Measurements from ENCODE around the gene TCL1A.
"Not testable (repeated sequence)": the region's sequence is repeated elsewhere in the genome, so short reads cannot be mapped to it uniquely, and the experiment has no call there.

Gene TCL1A

DNA sequence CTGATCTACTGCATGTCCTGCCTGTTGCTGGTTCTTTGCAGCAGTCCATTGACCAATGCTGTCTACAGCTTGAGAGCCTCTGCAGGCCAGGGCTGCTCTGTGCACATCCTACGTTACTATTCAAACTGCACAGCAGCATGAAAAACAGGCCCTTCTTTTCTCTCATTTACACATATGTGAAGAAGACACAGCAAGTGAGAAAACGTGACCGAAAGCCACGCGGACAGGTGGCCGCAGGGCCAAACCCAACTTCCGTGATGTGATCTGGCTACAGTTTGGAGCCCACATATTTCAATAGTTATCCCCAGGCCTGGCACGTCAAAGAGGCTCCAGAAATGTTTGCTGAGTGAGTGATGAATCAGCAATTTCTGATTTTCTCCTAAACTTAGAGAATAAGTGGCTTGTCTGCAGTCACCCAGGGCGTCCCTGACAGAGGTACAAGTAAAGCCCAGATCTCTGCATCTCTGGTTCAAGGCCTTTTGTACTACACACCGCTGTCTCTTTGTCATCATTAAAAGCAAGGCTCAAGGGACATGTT, 45.6 kb downstream of the TCL1A start:
- no peak for DNase-seq (ENCODE audit: low read depth)
- in situ Hi-C loops (cut with HindIII; ENCODE audit: low sequenced_read_pairs) = no loop called here
- no peak for TF ChIP-seq CTCF (IDR thresholded peaks at IDR 0.05; ENCODE audit: low read depth, low read length, missing control alignments)
- no peak overlapping the region for H3K4me3 ChIP-seq (ENCODE audit: low read depth, low read length)

- no peak overlapping the region for H3K4me3 ChIP-seq (ENCODE audit: low read depth, low read length)
- in situ Hi-C loops (cut with HindIII; ENCODE audit: low sequenced_read_pairs) = no loop called here
- no peak for TF ChIP-seq CTCF (IDR thresholded peaks at IDR 0.05; ENCODE audit: low read depth, low read length, missing control alignments)
Observed at GRCh38 chr14:95667249-95667693, 46.7 kb downstream of the TCL1A start.

DNA sequence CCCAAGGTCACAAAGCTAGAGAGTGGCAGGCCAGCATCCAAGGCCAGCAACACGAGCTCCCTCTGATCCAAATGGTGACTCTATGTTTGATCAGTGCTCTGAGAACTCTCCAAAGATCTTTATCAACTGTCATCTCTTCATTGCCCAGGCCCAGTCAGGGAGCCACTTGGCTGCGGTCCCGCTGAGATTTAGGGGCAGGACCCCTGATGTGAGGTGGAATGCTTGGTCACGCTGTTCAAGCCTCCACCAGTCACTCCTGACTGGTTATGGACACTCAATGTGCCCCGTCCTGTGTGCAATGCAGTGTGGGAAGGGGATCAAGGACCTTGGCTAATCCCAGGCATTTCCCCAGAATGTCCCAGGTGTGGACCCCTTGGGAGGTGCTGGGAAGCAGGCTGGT, 47.5 kb downstream of the TCL1A start:
- no peak for DNase-seq (ENCODE audit: low read depth)
- no peak for TF ChIP-seq CTCF (IDR thresholded peaks at IDR 0.05; ENCODE audit: low read depth, low read length, missing control alignments)
- in situ Hi-C loops (cut with HindIII; ENCODE audit: low sequenced_read_pairs) = no loop called here
- no peak overlapping the region for H3K4me3 ChIP-seq (ENCODE audit: low read depth, low read length)

More at GRCh38 chr14:95667249-95667693, 46.7 kb downstream of the TCL1A start:
- DNase-seq (ENCODE audit: low read depth) = no peak

- in situ Hi-C loops (cut with HindIII; ENCODE audit: low sequenced_read_pairs); H3K4me3 ChIP-seq (ENCODE audit: low read depth, low read length); DNase-seq (ENCODE audit: low read depth): not testable (repeated sequence)
Observed at GRCh38 chr14:95665530-95665929, 48.4 kb downstream of the TCL1A start.

- no peak overlapping the region for H3K4me3 ChIP-seq (ENCODE audit: low read depth, low read length)
- no peak for TF ChIP-seq CTCF (IDR thresholded peaks at IDR 0.05; ENCODE audit: low read depth, low read length, missing control alignments)
- in situ Hi-C loops (cut with HindIII; ENCODE audit: low sequenced_read_pairs) = no loop called here
- DNase-seq (ENCODE audit: low read depth) = no peak
Observed at GRCh38 chr14:95664546-95664945, 49.4 kb downstream of the TCL1A start.

GRCh38 chr14:95664066-95664465, 49.9 kb downstream of the TCL1A start:
- in situ Hi-C loops (cut with HindIII; ENCODE audit: low sequenced_read_pairs) = no loop called here

More at GRCh38 chr14:95664066-95664465, 49.9 kb downstream of the TCL1A start:
- no peak for DNase-seq (ENCODE audit: low read depth)
- TF ChIP-seq CTCF (IDR thresholded peaks at IDR 0.05; ENCODE audit: low read depth, low read length, missing control alignments) = no peak
- H3K4me3 ChIP-seq (ENCODE audit: low read depth, low read length) = no peak overlapping the region

All from astrocyte of the cerebellum (primary cell).